IMR-90 (cell line): Measurements from ENCODE around the gene GLUD1. TPM values are rescaled to one million over a fixed set of nuclear protein-coding genes. Genes with fewer than 3 reads are reported as not detected.
"Not testable (repeated sequence)": the region's sequence is repeated elsewhere in the genome, so short reads cannot be mapped to it uniquely, and the experiment has no call there.

ENCODE experiments used
- ATAC-seq: fragments of 200-7000 bp; cut with Tn5 transposase; 2 replicates; pipeline ENCODE4 v1.9.1; 2020; ENCODE audit warnings: low read depth, mild to moderate bottlenecking, moderate library complexity
- BruUV-seq: library from RNA; stranded (reverse); fragments of 400-500 nt; replicated peaks from 2 replicates; lab custom pipeline; 2021; lab: Mats Ljungman, UMichigan
- CTCF ChIA-PET: fragments of 300-600 bp; formaldehyde crosslinking; extraction: SDS; loops from one replicate; lab custom pipeline; 2021; ENCODE audit warnings: antibody characterized with exemption; lab: Yijun Ruan, JAX
- POLR2A ChIA-PET: fragments of 300-600 bp; sonication (Branson Sonifier 250); formaldehyde crosslinking; loops from one replicate; lab custom pipeline; 2022; ENCODE audit warnings: antibody characterized with exemption; ENCODE audit not compliant: unreplicated experiment; lab: Charles Lee
- DNase-seq: peaks from one replicate; pipeline ENCODE4 v3.0.0; 2013
- H2AFZ ChIP-seq: replicated peaks from 2 replicates; pipeline ENCODE3; 2013; ENCODE audit warnings: low read length, mild to moderate bottlenecking; ENCODE audit not compliant: poor library complexity
- H2AK5ac ChIP-seq: 2 replicates; pipeline ENCODE4 v1.6.1; 2013; ENCODE audit warnings: low read depth, low read length, inconsistent platforms
- H2AK9ac ChIP-seq: replicated peaks from 2 replicates; pipeline ENCODE3; 2013; ENCODE audit warnings: mild to moderate bottlenecking, low read depth, low read length, moderate library complexity; ENCODE audit not compliant: poor library complexity
- H2BK120ac ChIP-seq: 2 replicates; pipeline ENCODE4 v1.6.1; 2013; ENCODE audit warnings: low read depth, low read length, inconsistent platforms
- H2BK15ac ChIP-seq: 3 replicates; pipeline ENCODE4 v1.6.1; 2013; ENCODE audit warnings: low read depth, low read length, inconsistent platforms
- H2BK20ac ChIP-seq: 2 replicates; pipeline ENCODE4 v1.6.1; 2013; ENCODE audit warnings: low read depth, mild to moderate bottlenecking, inconsistent platforms, low read length, moderate library complexity
- H2BK5ac ChIP-seq: 2 replicates; pipeline ENCODE4 v1.6.1; 2013; ENCODE audit warnings: mild to moderate bottlenecking, low read depth, low read length, inconsistent platforms; ENCODE audit not compliant: poor library complexity, severe bottlenecking
- H3K14ac ChIP-seq: replicated peaks from 2 replicates; pipeline ENCODE4 v1.6.1; 2013; ENCODE audit warnings: low read depth, low read length, inconsistent platforms
- H3K18ac ChIP-seq: 2 replicates; pipeline ENCODE4 v1.6.1; 2013; ENCODE audit warnings: low read depth, low read length, control low read depth
- H3K23ac ChIP-seq: 2 replicates; pipeline ENCODE4 v1.6.1; 2013; ENCODE audit warnings: low read depth, low read length, inconsistent platforms
- H3K27ac ChIP-seq: 2 replicates; pipeline ENCODE4 v1.5.1; 2013; ENCODE audit warnings: mild to moderate bottlenecking, control low read depth, low read length; ENCODE audit not compliant: insufficient read depth
- H3K27me3 ChIP-seq: 2 replicates; pipeline ENCODE4 v1.6.1; 2013; ENCODE audit warnings: low read length; ENCODE audit not compliant: control insufficient read depth, insufficient read depth
- H3K36me3 ChIP-seq: 2 replicates; pipeline ENCODE4 v1.6.1; 2013; ENCODE audit warnings: low read length, mixed read lengths; ENCODE audit not compliant: control insufficient read depth, insufficient read depth
- H3K4ac ChIP-seq: 2 replicates; pipeline ENCODE4 v1.6.1; 2013; ENCODE audit warnings: low read depth, low read length, inconsistent platforms
- H3K4me1 ChIP-seq: 2 replicates; pipeline ENCODE4 v1.6.1; 2013; ENCODE audit warnings: low read length, mixed read lengths; ENCODE audit not compliant: control insufficient read depth, insufficient read depth
- H3K4me2 ChIP-seq: 2 replicates; pipeline ENCODE4 v1.6.1; 2013; ENCODE audit warnings: low read depth, mild to moderate bottlenecking, control low read depth, low read length, moderate library complexity
- H3K4me3 ChIP-seq: 2 replicates; pipeline ENCODE4 v1.5.1; 2013; ENCODE audit warnings: low read depth, mild to moderate bottlenecking, control low read depth, low read length, moderate library complexity; ENCODE audit not compliant: insufficient read depth
- H3K56ac ChIP-seq: 2 replicates; pipeline ENCODE4 v1.6.1; 2013; ENCODE audit warnings: low read length, inconsistent platforms; ENCODE audit not compliant: insufficient read depth; ENCODE audit errors: extremely low read depth
- H3K79me1 ChIP-seq, 2 experiments: 2 replicates each; pipeline ENCODE4 v1.6.1; 2013; ENCODE audit warnings: low read length in 2 of 2, inconsistent platforms in 1 of 2, low read depth in 1 of 2
- H3K9ac ChIP-seq: 2 replicates; pipeline ENCODE4 v1.6.1; 2013; ENCODE audit warnings: low read depth, low read length, control low read depth
- H3K9me1 ChIP-seq: 2 replicates; pipeline ENCODE4 v1.6.1; 2013; ENCODE audit warnings: low read length, inconsistent platforms; ENCODE audit not compliant: insufficient read depth
- H3K9me3 ChIP-seq: 2 replicates; pipeline ENCODE4 v1.6.1; 2013; ENCODE audit warnings: low read length; ENCODE audit not compliant: control insufficient read depth, insufficient read depth
- H4K20me1 ChIP-seq: 2 replicates; pipeline ENCODE4 v1.6.1; 2013; ENCODE audit warnings: low read length, inconsistent platforms; ENCODE audit not compliant: insufficient read depth
- H4K5ac ChIP-seq: 2 replicates; pipeline ENCODE4 v1.6.1; 2013; ENCODE audit warnings: mild to moderate bottlenecking, low read depth, low read length, control low read depth
- H4K8ac ChIP-seq, 2 experiments: 2 replicates each; pipeline ENCODE4 v1.6.1; 2013; ENCODE audit warnings: low read depth in 2 of 2, low read length in 2 of 2, control low read depth in 1 of 2, inconsistent platforms in 1 of 2
- H4K91ac ChIP-seq: 2 replicates; pipeline ENCODE4 v1.6.1; 2013; ENCODE audit warnings: low read depth, low read length, inconsistent platforms; ENCODE audit not compliant: insufficient read depth
- MAFK ChIP-seq: IDR thresholded peaks from 2 replicates; pipeline ENCODE4 v1.6.1; 2012; ENCODE audit warnings: low read depth, low read length, improper control_type of control experiment
- WGBS, 2 experiments: methylation state at CpG; one replicate each; pipeline versions ENCODE4 v1.1.5 to v1.1.7; 2013; ENCODE audit warnings: missing lambda C conversion rate in 2 of 2; ENCODE audit not compliant: insufficient read length in 1 of 2; ENCODE audit errors: extremely low coverage in 2 of 2; 5-methylcytosine and 5-hydroxymethylcytosine counted together
- dilution Hi-C: fragments of 300-500 bp; cut with HindIII; formaldehyde crosslinking; loops from one replicate; pipeline ENCODE4 v1.14.3; 2018; ENCODE audit warnings: low sequenced_read_pairs; ENCODE audit not compliant: unreplicated experiment
- in situ Hi-C: fragments of 300-500 bp; cut with MboI; formaldehyde crosslinking; loops from 3 replicates; pipeline ENCODE4 v1.14.3; 2019; ENCODE audit warnings: low sequenced_read_pairs, inconsistent platforms, mixed read lengths
- intact Hi-C: fragments of 100-400 bp; cut with micrococcal nuclease; formaldehyde crosslinking; loops from 2 replicates; pipeline ENCODE4 v1.10.0; 2022
- polyA plus RNA-seq, 3 experiments: library from polyadenylated mRNA; depleted of rRNA; stranded (reverse); fragments of >200 nt; gene quantifications; 2 replicates each; pipeline ENCODE4 v1.2.3, GENCODE V29; 2012; ENCODE audit warnings: low replicate concordance in 1 of 3
- total RNA-seq: library from RNA; depleted of rRNA; stranded (reverse); fragments of >200 nt; gene quantifications from 2 replicates; pipeline ENCODE4 v1.2.3, GENCODE V29; 2012

Gene GLUD1
- total and polyA plus RNA-seq, 2 of the 4 experiments (the other 2 are of a cell fraction): 64.8 to 210 TPM

DNA sequence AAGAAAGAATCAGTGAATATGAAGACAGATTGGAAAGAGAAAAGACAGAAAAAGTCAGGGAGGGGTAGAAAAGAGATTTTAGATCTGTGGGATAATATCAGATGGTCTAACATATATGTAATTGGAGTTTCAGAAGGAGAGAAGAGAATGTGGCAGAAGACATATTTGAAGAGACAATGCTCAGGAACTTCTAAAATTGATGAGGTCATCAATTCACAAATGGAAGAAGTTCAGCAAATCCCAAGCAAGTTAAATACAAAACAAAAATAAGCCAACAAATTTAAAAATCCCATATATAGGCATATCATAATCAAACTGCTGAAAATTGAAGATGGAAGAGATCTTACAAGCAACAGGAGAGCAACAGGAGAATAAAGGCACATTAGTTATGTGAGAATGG, 42.8 kb upstream of the GLUD1 start:
- H3K27ac ChIP-seq, H4K8ac ChIP-seq, H3K4me3 ChIP-seq, POLR2A ChIA-PET, H4K5ac ChIP-seq, H3K9me3 ChIP-seq, H4K91ac ChIP-seq, H3K4ac ChIP-seq, H3K9ac ChIP-seq, H2BK20ac ChIP-seq, H3K4me2 ChIP-seq, H3K18ac ChIP-seq, H2AFZ ChIP-seq, DNase-seq, H3K23ac ChIP-seq, dilution Hi-C loops, in situ Hi-C loops, H2BK15ac ChIP-seq, intact Hi-C loops, ATAC-seq, H3K56ac ChIP-seq, H2AK5ac ChIP-seq, H3K14ac ChIP-seq, H3K4me1 ChIP-seq, H2BK120ac ChIP-seq, H3K9me1 ChIP-seq, H4K20me1 ChIP-seq, CTCF ChIA-PET, H3K79me1 ChIP-seq, H2AK9ac ChIP-seq, H3K36me3 ChIP-seq, H2BK5ac ChIP-seq, BruUV-seq, H3K27me3 ChIP-seq: not testable (repeated sequence)
- TF ChIP-seq MAFK: peak; percentile 85

GRCh38 chr10:87134440-87134839, 39.8 kb upstream of the GLUD1 start:
- H3K4me2 ChIP-seq, H2AK9ac ChIP-seq, H3K14ac ChIP-seq, H2BK15ac ChIP-seq, H3K79me1 ChIP-seq, H3K4ac ChIP-seq, H3K18ac ChIP-seq, H2BK20ac ChIP-seq, H3K9me3 ChIP-seq, H4K5ac ChIP-seq, H3K27me3 ChIP-seq, H2AFZ ChIP-seq, H2BK5ac ChIP-seq, H3K23ac ChIP-seq, BruUV-seq, H4K8ac ChIP-seq, in situ Hi-C loops, H4K91ac ChIP-seq, ATAC-seq, H3K27ac ChIP-seq, DNase-seq, CTCF ChIA-PET, H3K4me1 ChIP-seq, H2BK120ac ChIP-seq, intact Hi-C loops, H3K9ac ChIP-seq, dilution Hi-C loops, H4K20me1 ChIP-seq, H3K36me3 ChIP-seq, H3K56ac ChIP-seq, H3K4me3 ChIP-seq, POLR2A ChIA-PET, H3K9me1 ChIP-seq, H2AK5ac ChIP-seq: not testable (repeated sequence)
- no CpG with 5 or more reads among the region's 2 CpGs for WGBS, 2 experiments
